Measurements from ENCODE around the gene STRAP. TPM values are rescaled to one million over a fixed set of nuclear protein-coding genes. Genes with fewer than 3 reads are reported as not detected.

The STRAP gene
- polyA plus RNA-seq, 1 of the 3 experiments (the other 2 are of a cell fraction): 85.6 TPM

DNA sequence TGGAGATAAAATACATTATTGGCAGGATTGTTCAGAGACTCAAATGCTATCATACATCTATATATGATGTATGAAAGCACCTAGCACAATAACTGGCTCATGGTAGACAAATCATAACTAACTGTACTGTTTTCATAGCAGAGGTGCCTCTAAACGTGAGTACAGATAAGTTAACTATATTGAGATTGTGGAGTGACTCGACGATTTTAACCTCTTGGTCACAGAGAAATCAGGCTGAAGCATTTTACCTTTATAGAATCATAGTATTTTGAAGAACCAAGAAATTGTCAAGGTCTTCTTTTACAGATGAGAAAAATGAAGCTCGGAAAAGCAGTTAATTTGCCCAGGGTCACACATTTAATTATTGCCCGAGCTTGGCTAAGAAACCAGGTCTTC lies 28.3 kb downstream of the STRAP start:
- Histone ChIP-seq H3F3A (replicated peaks; ENCODE audit: insufficient read depth) (peaks cover 27% of the 10 kb centered on the region), H3K27me3 (ENCODE audit: insufficient read depth) (no peaks in the 10 kb centered on the region), H4K20me1 (ENCODE audit: insufficient read depth) (no peaks in the 10 kb centered on the region), H3K36me3 (replicated peaks in 1 of 2; ENCODE audit: control insufficient read depth in 1 of 2, insufficient read depth in 2 of 2, low read length in 1 of 2) (peaks cover 22 to 23% of the 10 kb centered on the region in 2 experiments), H3K9me3 (no peaks in the 10 kb centered on the region), H3K4me2 (peak overlapping the region; percentile 94), H3K9me2 (no peaks in the 10 kb centered on the region), H3K9ac (peak overlapping the region; percentile 96; the same call in 1 of the 2 replicates), H2AFZ (ENCODE audit: low read depth) (peak overlapping the region; percentile 96; the same call in 1 of the 2 replicates), H3K27ac (ENCODE audit: low read depth in 2 of 2, low read length in 1 of 2) (peak overlapping the region; percentile 43 to 81; a peak in 3 of 4 replicates), H3K4me1 (ENCODE audit: control insufficient read depth in 1 of 2, insufficient read depth in 2 of 2, low read depth in 1 of 2, low read length in 1 of 2) (peaks cover 4 to 5% of the 10 kb centered on the region in 2 experiments; a peak in 3 of 4 replicates), H3K4me3 (ENCODE audit: low read depth in 2 of 2, low read length in 1 of 2) (peak overlapping the region in 1 of 2 experiments; percentile 92; a peak in 2 of 4 replicates), H3K79me2 (ENCODE audit: insufficient read depth) (peaks cover 20% of the 10 kb centered on the region)
- 85% methylated on average over 5 of the region's 5 CpGs for WGBS (ENCODE audit: low lambda C conversion rate)
- DNase-seq: no peak
- POLR2A ChIA-PET: interaction anchor here (1.4 to 1.5 kb wide), 2 partner anchors 16 to 27 kb away, joined by 3 to 5 read pairs; no protein-coding TSS in a partner anchor
- CTCF ChIA-PET: interaction anchor here (0.8 to 2.2 kb wide), 5 partner anchors 10 to 320 kb away, joined by 3 to 23 read pairs (median 4); no protein-coding TSS in a partner anchor
- TF ChIP-seq, protein P1, sequence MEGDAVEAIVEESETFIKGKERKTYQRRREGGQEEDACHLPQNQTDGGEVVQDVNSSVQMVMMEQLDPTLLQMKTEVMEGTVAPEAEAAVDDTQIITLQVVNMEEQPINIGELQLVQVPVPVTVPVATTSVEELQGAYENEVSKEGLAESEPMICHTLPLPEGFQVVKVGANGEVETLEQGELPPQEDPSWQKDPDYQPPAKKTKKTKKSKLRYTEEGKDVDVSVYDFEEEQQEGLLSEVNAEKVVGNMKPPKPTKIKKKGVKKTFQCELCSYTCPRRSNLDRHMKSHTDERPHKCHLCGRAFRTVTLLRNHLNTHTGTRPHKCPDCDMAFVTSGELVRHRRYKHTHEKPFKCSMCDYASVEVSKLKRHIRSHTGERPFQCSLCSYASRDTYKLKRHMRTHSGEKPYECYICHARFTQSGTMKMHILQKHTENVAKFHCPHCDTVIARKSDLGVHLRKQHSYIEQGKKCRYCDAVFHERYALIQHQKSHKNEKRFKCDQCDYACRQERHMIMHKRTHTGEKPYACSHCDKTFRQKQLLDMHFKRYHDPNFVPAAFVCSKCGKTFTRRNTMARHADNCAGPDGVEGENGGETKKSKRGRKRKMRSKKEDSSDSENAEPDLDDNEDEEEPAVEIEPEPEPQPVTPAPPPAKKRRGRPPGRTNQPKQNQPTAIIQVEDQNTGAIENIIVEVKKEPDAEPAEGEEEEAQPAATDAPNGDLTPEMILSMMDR (IDR thresholded peaks at IDR 0.05): no peak
- TF ChIP-seq YY1 (IDR thresholded peaks at IDR 0.05; ENCODE audit: low read depth) (no peak), SMC3 (IDR thresholded peaks at IDR 0.05; ENCODE audit: low read depth, low read length) (no peak), TEAD4 (IDR thresholded peaks at IDR 0.05; ENCODE audit: borderline replicate concordance, insufficient read depth) (no peak), GABPA (IDR thresholded peaks at IDR 0.05; ENCODE audit: low read depth) (no peak), RFX5 (IDR thresholded peaks at IDR 0.05; ENCODE audit: low read length) (no peak), FOXM1 (IDR thresholded peaks at IDR 0.05; ENCODE audit: low read depth) (no peak), RAD21 (IDR thresholded peaks at IDR 0.05; ENCODE audit: low read length) (no peak), SIN3A (IDR thresholded peaks at IDR 0.05; ENCODE audit: borderline replicate concordance, low read depth, low read length) (no peak), MXI1 (IDR thresholded peaks at IDR 0.05; ENCODE audit: low read depth, low read length) (no peak)
- TF ChIP-seq, protein P2, sequence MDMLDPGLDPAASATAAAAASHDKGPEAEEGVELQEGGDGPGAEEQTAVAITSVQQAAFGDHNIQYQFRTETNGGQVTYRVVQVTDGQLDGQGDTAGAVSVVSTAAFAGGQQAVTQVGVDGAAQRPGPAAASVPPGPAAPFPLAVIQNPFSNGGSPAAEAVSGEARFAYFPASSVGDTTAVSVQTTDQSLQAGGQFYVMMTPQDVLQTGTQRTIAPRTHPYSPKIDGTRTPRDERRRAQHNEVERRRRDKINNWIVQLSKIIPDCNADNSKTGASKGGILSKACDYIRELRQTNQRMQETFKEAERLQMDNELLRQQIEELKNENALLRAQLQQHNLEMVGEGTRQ (IDR thresholded peaks at IDR 0.05; ENCODE audit: borderline replicate concordance, low read depth, low read length): no peak
- TF ChIP-seq, protein P3, sequence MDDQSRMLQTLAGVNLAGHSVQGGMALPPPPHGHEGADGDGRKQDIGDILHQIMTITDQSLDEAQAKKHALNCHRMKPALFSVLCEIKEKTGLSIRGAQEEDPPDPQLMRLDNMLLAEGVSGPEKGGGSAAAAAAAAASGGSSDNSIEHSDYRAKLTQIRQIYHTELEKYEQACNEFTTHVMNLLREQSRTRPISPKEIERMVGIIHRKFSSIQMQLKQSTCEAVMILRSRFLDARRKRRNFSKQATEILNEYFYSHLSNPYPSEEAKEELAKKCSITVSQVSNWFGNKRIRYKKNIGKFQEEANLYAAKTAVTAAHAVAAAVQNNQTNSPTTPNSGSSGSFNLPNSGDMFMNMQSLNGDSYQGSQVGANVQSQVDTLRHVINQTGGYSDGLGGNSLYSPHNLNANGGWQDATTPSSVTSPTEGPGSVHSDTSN (IDR thresholded peaks at IDR 0.05): no peak
- TF ChIP-seq, protein P4, sequence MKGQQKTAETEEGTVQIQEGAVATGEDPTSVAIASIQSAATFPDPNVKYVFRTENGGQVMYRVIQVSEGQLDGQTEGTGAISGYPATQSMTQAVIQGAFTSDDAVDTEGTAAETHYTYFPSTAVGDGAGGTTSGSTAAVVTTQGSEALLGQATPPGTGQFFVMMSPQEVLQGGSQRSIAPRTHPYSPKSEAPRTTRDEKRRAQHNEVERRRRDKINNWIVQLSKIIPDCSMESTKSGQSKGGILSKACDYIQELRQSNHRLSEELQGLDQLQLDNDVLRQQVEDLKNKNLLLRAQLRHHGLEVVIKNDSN (IDR thresholded peaks at IDR 0.05; ENCODE audit: borderline replicate concordance, low read depth): no peak
- TF ChIP-seq, protein P5, sequence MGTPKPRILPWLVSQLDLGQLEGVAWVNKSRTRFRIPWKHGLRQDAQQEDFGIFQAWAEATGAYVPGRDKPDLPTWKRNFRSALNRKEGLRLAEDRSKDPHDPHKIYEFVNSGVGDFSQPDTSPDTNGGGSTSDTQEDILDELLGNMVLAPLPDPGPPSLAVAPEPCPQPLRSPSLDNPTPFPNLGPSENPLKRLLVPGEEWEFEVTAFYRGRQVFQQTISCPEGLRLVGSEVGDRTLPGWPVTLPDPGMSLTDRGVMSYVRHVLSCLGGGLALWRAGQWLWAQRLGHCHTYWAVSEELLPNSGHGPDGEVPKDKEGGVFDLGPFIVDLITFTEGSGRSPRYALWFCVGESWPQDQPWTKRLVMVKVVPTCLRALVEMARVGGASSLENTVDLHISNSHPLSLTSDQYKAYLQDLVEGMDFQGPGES (IDR thresholded peaks at IDR 0.05; ENCODE audit: low read depth, low read length): no peak
- TF ChIP-seq, protein P6, sequence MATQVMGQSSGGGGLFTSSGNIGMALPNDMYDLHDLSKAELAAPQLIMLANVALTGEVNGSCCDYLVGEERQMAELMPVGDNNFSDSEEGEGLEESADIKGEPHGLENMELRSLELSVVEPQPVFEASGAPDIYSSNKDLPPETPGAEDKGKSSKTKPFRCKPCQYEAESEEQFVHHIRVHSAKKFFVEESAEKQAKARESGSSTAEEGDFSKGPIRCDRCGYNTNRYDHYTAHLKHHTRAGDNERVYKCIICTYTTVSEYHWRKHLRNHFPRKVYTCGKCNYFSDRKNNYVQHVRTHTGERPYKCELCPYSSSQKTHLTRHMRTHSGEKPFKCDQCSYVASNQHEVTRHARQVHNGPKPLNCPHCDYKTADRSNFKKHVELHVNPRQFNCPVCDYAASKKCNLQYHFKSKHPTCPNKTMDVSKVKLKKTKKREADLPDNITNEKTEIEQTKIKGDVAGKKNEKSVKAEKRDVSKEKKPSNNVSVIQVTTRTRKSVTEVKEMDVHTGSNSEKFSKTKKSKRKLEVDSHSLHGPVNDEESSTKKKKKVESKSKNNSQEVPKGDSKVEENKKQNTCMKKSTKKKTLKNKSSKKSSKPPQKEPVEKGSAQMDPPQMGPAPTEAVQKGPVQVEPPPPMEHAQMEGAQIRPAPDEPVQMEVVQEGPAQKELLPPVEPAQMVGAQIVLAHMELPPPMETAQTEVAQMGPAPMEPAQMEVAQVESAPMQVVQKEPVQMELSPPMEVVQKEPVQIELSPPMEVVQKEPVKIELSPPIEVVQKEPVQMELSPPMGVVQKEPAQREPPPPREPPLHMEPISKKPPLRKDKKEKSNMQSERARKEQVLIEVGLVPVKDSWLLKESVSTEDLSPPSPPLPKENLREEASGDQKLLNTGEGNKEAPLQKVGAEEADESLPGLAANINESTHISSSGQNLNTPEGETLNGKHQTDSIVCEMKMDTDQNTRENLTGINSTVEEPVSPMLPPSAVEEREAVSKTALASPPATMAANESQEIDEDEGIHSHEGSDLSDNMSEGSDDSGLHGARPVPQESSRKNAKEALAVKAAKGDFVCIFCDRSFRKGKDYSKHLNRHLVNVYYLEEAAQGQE (IDR thresholded peaks at IDR 0.05; ENCODE audit: low read depth, low read length): no peak

Measured in SK-N-SH (cell line).